HG02571 (cell line): Measurements from ENCODE around the gene CHAC1.

ENCODE experiments used
- ATAC-seq: cut with Tn5 transposase; IDR thresholded peaks from one replicate; pipeline ENCODE4 v1.9.1; 2021; ENCODE audit warnings: mild to moderate bottlenecking, moderate library complexity; ENCODE audit not compliant: unreplicated experiment

Gene CHAC1

GRCh38 chr15:40982855-40983254 lies 29.6 kb downstream of the CHAC1 start:
- ATAC-seq = no peak

DNA sequence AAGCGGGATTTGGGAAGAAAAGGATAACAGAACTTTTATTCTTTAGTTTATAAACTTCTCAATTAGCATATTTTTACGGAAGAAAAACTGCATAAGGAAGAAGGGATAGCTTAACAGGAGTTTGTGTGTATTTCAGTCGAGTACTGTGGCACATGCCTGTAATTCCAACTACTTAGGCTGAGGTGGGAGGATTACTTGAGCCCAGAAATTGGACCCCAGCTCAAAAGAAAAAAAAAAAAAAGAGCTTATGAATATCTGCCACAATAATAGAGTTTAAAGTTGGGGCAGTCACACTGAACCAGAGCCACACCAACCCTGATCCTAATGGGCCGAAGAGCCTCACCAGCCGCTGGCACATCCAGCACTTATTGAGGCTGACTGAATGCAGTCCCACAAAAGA lies 31.1 kb downstream of the CHAC1 start:
- ATAC-seq = no peak

GRCh38 chr15:40984964-40985363 lies 31.7 kb downstream of the CHAC1 start:
- no peak for ATAC-seq

DNA sequence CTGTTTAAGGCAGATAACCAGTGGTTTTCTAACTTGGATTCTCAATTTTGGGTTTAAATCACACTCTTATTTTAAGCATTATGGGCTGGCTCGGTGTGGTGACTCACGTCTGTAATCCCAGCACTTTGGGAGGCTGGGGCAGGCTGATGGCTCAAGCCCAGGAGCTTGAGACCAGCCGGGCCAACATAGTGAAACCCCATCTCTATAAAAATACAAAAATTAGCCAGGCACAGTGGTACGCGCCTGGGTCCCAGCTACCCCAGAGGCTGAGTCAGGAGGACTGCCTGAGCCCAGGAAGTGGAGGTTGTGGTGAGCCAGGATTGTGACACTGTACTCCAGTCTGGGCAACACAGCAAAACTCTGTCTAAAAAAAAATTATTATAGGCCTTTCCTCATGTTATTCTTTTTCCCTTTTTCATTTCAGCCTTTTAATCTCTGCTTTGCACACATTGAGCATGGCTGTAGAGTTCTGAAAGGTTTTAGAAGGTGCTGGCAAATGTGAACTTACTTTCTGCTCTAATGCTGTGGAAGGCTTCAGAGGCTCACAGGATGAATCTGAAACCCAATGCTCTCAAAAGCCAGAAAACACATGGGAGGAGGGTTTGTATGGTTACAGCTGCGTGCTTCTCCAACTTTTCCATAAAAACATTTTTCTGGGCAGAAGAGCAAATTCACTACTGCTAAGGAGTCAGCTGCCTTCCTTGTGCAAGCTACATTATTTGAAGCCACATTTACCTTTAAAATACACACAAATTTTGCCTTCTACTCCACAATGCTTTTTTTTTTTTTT lies 32.5 kb downstream of the CHAC1 start:
- ATAC-seq = no peak

- no peak for ATAC-seq
Measured at GRCh38 chr15:40986820-40987219, 33.5 kb downstream of the CHAC1 start.

DNA sequence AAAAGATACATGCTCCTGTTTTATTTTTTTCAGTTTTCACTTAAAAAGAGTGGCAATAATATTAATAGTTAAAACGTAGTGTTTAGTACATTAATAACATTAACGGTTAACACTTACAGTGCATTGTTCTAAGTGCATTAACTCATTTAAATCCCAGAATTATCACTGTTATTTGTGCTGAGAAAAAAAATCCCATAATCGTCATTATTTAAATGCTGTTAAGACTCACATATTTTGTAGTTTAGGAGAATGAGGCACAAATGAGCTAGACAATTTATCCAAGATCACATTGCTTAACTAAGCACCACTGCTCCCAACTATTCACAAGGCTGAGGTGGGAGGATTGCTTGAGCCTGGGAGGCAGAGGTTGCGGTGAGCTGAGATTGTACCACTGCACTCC lies 34.9 kb downstream of the CHAC1 start:
- ATAC-seq = no peak

DNA sequence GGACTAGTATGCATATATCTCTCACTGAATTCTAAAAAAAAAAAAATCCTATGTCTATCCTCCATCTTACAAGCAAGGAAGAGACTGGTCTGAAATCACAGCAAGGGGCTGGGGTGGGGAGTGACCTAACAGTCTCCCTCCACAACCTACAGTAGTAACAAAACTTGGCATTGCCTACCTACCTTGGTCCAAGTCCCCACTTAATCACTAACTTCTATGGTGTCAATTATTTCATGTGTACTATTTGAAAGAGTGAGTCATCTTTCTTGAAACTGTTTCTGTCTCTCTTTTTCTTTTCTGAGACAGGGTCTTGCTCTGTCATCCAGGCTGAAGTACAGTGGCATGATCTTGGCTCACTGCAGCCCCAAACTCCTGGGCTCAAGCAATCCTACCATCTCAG lies 36.8 kb downstream of the CHAC1 start:
- no peak for ATAC-seq

- no peak for ATAC-seq
Measured at GRCh38 chr15:40990789-40991188, 37.5 kb downstream of the CHAC1 start.

- ATAC-seq = no peak
Measured at GRCh38 chr15:40991355-40991754, 38.1 kb downstream of the CHAC1 start.

DNA sequence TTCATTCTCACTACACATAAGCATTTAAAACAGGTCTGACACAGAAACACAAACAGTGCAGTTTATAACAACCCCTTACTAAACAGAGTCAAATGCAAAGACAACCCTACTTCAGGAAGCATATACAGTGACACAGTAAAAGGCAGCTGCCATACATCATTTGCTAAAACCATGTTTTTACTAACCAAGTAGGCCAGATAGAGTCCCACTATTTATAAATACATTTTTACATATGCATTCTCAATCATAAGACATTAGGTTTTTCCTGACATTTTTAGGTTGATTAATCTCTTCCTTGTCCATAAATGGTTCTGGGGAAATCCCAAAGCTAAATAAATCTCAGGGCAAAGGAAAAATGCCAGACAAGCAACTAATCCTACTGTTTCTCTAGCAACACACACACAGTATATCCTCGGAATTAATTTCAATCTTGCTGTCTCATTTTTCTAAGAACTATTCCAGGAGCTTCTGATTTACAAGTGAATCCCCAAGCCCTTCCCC lies 39.0 kb downstream of the CHAC1 start:
- ATAC-seq = no peak

GRCh38 chr15:40992825-40993224 lies 39.6 kb downstream of the CHAC1 start:
- ATAC-seq = no peak

DNA sequence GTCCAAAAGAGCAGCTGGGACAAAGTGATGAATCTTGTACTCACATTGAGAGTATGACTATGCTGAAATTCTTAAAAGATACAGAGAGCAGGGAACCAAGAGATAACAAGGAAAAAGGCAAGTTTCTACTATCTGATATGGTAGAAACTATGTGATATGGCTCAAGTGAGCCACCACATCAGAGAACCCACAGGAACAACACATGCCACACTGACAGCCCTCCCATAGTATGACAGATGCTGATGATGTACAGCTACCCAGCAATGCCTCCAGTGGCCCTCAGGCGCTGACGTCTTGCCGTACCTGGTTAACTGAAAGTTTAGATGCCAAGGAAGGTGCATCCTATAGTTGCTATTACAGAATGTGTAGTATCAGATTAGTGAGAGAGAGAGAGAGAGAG lies 42.4 kb downstream of the CHAC1 start:
- ATAC-seq = no peak

DNA sequence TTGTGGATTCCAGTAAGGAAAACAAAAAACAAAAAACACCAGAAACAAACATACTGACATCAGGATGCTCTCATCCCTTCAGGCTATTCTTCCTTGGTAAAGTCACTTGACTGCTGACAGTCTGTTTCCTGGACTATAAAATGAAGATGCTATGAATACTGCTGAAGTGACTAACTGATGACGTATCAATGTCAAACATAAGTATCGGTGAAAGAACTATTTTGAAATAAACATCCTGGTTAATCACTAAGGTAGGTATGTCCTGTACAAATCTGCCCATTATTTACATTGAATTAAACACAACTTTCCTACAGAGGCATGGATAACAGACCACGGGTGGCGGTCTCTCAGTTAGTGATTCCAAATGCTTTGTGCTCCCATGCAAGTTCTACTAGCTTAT lies 45.9 kb downstream of the CHAC1 start:
- ATAC-seq = no peak

DNA sequence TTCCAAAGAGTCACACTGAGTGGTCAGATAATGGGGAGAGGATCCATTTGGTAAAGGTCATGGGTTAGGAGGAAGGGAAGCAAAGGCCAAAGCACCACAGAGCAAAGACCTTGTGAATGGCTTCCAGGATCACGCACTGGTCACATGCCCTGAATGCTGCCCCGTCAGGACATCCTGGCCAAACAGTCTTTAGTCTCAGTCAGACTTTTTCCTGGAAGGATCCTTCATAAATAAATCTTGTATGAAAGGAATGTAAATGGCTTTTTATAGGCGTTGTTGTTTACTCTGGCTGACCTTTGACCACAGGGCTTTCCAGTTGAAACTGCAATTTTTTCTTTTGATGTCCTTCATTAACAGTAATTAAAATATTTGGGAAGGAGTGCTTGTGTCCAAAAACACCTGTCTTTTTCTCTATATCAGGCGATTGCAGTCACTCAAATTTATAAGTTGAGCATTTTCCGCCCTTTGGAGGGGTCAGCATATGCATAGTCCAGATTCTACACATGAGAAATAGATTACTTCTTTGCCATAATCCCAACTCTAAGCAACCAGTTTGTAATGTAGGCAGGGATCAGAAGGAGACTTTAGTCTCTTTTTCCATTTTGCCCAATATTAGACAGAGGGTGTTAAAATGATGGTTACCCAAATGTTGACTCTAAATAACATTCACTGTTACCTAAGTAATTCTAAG lies 48.4 kb downstream of the CHAC1 start:
- no peak for ATAC-seq

DNA sequence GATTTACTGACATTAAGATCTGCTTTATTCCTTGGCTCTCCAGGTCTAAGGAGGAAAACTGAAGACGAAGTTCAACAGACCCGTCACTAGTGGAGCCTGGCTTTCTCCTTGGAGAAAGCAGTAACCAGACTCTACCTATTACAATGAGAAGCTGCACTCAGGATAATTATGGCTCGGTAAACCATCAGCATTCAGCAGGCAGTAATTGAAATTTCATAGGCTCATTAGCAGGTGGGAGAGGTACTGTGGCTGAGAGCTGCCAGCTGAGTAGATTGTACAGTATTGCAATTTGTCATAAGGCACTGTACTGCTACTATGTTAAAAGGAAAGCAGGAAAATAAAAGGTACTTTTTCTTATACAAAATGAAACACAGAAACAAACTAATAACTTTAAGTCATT lies 51.2 kb downstream of the CHAC1 start:
- no peak for ATAC-seq
